Islet precursor cell (in vitro differentiated cells): ENCODE measurements around the gene PPARA.
"Not testable (repeated sequence)": the region's sequence is repeated elsewhere in the genome, so short reads cannot be mapped to it uniquely, and the experiment has no call there.

ENCODE experiments used
- DNase-seq: peaks from one replicate; pipeline ENCODE4 v3.0.0-alpha.2; 2018

Gene PPARA

DNA sequence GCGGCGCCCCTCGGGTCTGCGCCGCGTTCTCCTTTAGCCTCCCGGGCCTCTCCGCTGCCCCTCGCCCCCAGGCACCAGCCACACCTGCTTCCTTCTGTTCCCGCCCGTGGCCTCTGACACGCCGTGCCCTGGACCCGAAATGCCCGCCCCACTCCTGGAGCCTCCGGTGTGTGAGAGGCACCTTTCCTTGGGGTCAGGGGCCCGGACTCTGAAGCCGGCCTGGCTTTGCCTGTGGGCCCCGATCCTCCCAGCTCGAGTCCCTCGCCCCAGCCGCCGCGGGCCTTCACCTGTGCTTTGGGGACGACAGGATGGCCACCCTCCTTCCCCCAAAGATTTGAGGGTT, 100.4 kb downstream of the PPARA start:
- DNase-seq: no peak

GRCh38 chr22:46251266-46251665, 100.9 kb downstream of the PPARA start:
- no peak for DNase-seq

GRCh38 chr22:46251816-46252380, 101.6 kb downstream of the PPARA start:
- no peak for DNase-seq

GRCh38 chr22:46256358-46256958, 106.1 kb downstream of the PPARA start:
- no peak for DNase-seq

DNA sequence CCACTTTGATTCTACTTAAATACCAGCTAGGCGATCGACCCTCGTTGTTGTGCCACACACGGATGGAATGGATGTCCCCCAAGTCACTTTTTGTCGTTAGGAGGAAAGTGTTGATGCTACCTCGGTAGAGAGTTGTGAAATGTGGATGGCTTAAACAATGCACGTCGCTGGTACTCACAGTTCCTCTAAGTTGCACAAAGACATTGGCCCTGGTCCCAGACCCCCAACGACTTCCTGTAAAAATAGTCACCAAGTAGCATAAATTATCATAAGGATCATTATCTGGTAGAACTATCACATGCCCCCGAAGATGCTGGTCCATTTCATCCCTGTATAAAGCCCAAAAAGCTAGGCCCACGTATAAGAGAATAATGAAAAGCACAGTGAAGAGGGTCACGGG, 109.0 kb downstream of the PPARA start:
- DNase-seq: no peak

GRCh38 chr22:46260038-46260437, 109.7 kb downstream of the PPARA start:
- no peak for DNase-seq

DNA sequence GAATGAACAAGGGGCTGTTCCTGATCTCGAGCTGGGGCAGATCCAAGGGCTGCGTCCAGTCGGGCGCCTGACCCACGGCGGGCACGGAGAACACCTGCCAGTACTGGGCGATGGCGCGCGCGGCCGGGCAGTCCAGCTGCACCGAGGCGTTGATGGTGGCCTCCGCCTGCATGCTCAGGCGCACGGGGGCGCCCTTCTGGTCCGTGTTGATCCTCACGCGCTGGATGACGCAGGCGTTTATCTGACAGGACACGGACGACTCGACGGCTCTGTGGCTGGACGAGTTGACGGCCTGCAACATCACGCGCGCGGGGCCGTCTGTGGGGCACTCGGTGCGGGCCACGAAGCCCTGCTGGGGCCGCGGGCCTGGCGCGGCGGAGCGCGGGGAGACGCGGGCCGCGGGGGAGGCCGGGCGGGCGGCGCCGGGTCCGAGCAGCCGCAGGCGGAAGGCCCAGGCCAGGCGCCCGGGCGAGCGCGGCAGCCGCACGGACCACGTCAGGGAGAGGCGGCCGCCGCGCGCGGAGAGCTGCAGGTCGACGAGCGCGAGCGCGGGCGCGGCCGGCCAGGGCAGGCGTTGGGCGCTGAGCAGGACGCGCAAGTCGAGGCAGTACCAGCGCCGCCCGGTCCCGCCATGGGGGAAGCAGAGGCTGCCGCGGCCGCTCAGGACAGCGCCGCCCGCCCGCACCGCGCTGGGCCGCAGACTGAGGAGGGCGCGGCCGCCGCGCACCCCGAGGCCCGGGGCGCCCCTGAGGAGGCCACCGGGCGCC, 112.3 kb downstream of the PPARA start:
- peak; percentile 84 for DNase-seq

GRCh38 chr22:46263216-46263590, 112.9 kb downstream of the PPARA start, which contains the start of gene PKDREJ:
Gene PKDREJ, minus strand, starts transcription at chr22:46263343. Its CDS starts 21 bp downstream, at chr22:46263322.
- DNase-seq: no peak

DNA sequence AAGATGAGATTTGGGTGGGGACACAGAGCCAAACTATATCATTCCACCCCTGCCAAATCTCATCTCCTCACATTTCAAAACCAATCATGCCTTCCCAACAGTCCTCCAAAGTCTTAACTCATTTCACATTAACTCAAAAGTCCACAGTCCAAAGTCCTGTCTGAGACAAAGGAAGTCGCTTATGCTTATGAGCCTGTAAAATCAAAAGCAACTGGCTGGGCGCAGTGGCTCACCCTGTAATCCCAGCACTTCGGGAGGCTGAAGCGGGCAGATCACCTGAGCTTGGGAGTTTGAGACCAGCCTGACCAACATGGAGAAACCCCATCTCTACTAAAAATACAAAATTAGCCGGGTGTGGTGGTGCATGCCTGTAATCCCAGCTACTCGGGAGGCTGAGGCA, 114.2 kb downstream of the PPARA start:
- not testable (repeated sequence) for DNase-seq

- DNase-seq: not testable (repeated sequence)
These were observed 115.3 kb downstream of the PPARA start for GRCh38 chr22:46265627-46266026.

GRCh38 chr22:46267431-46268279, 117.3 kb downstream of the PPARA start, which contains the start of gene TTC38:
Gene TTC38, plus strand, starts transcription at chr22:46268008. Its CDS starts 32 bp downstream, at chr22:46268040.
- peak; percentile 94 for DNase-seq

- DNase-seq: no peak
These were observed 119.2 kb downstream of the PPARA start for GRCh38 chr22:46269564-46269963.

- no peak for DNase-seq
These were observed 121.9 kb downstream of the PPARA start for GRCh38 chr22:46272196-46272595.

GRCh38 chr22:46272762-46273431, 122.6 kb downstream of the PPARA start:
- DNase-seq: no peak

DNA sequence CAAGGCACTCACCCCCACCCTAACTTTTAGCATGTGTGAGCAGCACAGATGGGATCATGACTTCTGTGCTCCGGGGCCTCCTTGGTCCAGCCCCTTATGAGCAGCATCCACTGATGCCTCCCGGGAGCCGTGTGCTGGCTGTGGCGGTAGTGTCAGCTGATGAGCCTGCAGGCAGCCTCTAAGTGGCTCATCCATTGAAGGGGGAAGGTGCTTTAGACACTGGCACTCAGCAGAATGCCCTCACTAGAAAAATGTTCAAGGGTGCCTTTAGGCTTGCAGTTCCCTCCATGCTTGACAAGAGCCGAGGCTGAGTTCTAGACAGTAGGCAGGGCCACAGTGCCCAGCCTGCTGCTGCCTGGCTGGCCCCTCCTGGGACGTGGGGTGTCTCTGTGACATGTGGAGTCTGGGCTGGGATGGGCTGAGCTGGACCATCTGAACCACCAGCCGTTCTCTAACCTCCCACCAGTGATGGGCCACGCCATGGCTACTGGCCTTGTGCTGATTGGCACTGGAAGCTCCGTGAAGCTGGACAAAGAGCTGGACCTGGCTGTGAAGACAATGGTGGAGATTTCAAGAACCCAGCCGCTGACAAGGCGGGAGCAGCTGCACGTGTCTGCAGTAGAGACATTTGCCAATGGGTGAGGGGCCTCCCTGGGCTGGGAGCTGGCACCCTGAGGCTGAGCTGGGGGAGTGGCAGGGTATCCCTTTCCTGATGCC, 123.3 kb downstream of the PPARA start:
- DNase-seq: no peak

- no peak for DNase-seq
These were observed 124.1 kb downstream of the PPARA start for GRCh38 chr22:46274381-46274780.

DNA sequence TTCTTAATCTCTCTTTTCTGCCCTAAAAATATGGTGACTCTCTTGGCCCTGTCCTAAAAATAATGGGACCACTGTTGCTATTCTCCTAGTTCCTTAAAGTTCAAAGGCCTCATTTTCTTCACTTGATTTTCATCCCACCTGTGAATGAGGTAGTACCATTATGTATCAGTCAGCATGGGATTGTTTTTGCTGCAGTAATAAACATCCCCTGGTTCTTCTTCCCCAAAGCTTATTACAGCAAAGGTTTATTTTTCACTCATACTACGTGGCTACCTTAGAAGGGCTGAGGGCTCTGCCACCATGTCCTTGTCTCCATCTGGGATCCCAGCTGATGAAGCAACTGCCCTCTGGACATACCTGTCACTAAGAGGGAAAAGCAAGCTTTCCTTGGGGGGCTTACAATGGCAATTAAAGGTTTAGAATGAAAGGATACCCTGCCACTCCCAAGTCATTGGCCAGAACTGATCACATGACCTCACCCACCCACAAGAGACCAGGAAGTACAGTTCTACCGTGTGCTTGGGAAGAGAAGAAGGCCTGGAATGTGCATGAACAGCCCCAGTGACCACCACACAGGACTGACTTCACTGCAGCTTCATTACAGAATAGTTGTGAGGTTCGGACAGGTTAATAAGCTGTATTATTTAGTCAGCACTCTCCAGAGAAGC, 125.3 kb downstream of the PPARA start:
- no peak for DNase-seq

DNA sequence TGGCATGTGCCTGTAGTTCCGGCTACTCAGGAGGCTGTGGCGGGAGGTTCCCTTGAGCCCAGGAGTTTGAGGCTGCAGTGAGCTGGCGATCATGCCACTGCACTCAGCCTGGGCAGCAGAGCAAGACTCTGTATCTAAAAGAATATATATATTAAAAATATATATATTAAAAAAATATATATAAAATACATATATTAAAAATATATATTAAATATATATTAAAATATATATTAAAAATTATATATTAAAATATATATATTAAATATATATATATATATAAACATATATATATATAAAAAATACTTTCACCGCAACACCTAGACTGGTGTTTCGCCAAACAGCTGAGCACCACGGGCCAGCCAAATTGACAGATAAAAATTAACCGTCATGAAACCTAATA, 126.2 kb downstream of the PPARA start:
- DNase-seq: no peak

DNA sequence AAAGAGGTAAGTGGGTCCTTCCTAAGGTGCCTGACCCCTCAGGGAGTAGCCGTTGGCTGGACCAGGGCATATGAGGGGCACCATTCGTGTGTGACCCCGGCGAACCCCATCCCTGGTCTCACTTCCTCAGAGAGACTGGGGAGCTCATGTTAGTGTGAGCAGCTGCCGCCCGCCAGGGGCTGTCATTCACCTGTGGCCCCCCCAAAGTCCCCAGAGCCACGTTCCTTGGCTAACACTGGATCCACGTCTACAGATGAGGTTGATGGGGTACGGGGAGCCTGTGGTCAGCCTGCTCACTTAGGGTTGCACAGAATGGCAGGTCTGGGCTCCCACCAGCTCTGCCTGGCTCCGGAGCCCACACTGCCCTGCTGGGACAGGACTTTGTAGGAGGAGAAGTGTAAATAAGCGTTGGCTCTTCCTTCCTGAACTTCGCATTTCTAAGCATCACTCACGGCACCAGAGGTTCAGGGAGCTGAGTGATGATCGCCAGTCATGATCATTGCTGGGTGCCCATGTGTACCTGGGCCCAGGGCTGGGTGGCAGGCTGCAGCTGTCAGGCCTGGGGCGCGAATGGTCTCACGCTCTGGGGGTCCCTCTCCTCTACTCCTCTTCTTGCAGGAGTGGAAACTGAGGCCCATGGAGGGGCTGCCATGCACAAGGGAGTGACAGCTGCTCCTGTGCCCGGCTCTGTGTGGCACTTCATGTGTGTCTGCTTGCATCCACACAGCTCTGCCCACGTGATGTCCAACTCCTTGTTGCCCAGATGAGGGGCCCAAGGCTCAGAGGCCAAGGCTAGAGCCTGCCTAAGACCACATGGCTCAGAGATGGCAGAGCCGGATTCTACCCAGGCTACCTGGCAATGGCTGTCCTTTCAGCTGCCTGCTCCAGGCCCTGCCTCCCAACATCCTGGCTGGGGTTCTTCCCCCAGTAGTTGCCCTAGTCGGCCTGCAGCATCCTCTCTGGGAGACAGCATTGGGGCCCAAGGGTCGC, 128.6 kb downstream of the PPARA start:
- peak; percentile 45 for DNase-seq
